ENCODE measurements around the gene MDH1B. TPM values are rescaled to one million over a fixed set of nuclear protein-coding genes. Genes with fewer than 3 reads are reported as not detected.
"Not testable (repeated sequence)": the region's sequence is repeated elsewhere in the genome, so short reads cannot be mapped to it uniquely, and the experiment has no call there.

The MDH1B gene
- total and polyA plus RNA-seq, 11 donors: 0.30 to 2.0 (median 1.00) TPM

GRCh38 chr2:206718296-206718695, 46.8 kb downstream of the MDH1B start, which contains the start of gene DYTN:
Gene DYTN, minus strand, starts transcription at chr2:206718396. Its CDS starts 117 bp downstream, at chr2:206718279.
- H3K27ac ChIP-seq: no peak within 1 kb of the TSS
- no peak for ATAC-seq
- no peaks in the 10 kb centered on the region for H3K36me3 ChIP-seq
- no peak for TF ChIP-seq POLR2A (IDR thresholded peaks at IDR 0.05)
- no peak for TF ChIP-seq CTCF (IDR thresholded peaks at IDR 0.05)
- no peaks in the 10 kb centered on the region for H3K27me3 ChIP-seq
- no peak for DNase-seq
- no peak within 1 kb of the TSS for H3K4me3 ChIP-seq
- no peaks in the 10 kb centered on the region for H3K4me1 ChIP-seq
- intact Hi-C loops (cut with DNase I): no loop called here
- WGBS, 4 donors: 70 to 79% (median 77%) methylated on average over 1 of the region's 1 CpG
- peaks cover 0 to 8% (median 0%) of the 10 kb centered on the region in 12 donors for H3K9me3 ChIP-seq

DNA sequence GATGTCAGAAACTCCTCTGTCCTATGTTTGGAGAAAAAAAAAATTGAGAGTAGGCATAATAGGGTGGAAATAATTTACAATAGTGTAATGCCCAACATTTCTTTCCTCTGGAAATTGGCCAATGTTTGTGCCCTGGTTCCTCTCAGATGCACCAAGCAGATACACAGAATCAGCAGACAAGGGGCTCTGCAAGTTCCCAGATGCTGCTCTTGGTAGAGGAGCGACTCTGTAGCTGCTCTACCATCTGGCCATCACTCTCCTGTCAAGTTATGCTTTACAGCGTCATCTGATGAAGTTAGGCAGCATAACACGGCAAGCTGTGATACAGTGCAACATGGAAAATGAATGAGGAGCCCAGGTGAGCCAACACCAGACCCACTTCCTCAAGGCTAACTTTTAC, 48.5 kb downstream of the MDH1B start:
- 66 to 81% (median 74%) methylated on average over 3 of the region's 3 CpGs for WGBS, 4 donors
- DNase-seq (no peak), ATAC-seq (no peak)
- intact Hi-C loops (cut with DNase I): no loop called here
- no peak for TF ChIP-seq CTCF (IDR thresholded peaks at IDR 0.05)
- no peak for TF ChIP-seq POLR2A (IDR thresholded peaks at IDR 0.05)
- no peak overlapping the region for H3K4me3 ChIP-seq
- H3K27me3 ChIP-seq: no peaks in the 10 kb centered on the region
- no peaks in the 10 kb centered on the region for H3K36me3 ChIP-seq
- peaks cover 0 to 8% (median 0%) of the 10 kb centered on the region in 12 donors for H3K9me3 ChIP-seq
- H3K27ac ChIP-seq: no peak overlapping the region
- no peaks in the 10 kb centered on the region for H3K4me1 ChIP-seq

DNA sequence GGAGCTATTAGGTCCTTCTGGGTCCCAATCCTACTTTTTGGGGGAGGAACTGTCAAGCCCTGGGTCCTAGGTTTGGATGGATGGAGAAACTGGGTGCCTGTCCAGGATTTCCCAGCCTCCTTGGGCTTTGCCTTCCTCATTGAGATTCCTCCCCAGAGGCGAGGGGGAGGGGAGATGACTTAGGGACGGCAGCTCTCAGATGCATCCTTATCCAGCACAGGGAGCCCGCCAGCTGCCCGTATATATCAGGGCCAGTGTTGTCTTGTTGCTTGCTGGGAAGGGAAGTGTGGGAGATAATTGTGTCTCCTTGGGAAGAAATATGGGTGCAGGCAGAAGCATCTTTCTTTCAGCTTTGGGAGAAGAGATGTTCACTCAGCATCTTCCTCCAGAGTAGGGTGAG, 49.9 kb downstream of the MDH1B start:
- H3K27ac ChIP-seq; H3K36me3 ChIP-seq; H3K4me1 ChIP-seq; H3K9me3 ChIP-seq; intact Hi-C loops (cut with DNase I); ATAC-seq; DNase-seq; H3K4me3 ChIP-seq; H3K27me3 ChIP-seq: not testable (repeated sequence)
- 30 to 48% (median 39%) methylated on average over 2 to 4 of the region's 4 CpGs for WGBS, 4 donors

- no peak for ATAC-seq
- H3K9me3 ChIP-seq: no peaks in the 10 kb centered on the region
- TF ChIP-seq CTCF (IDR thresholded peaks at IDR 0.05) (no peak), POLR2A (IDR thresholded peaks at IDR 0.05) (no peak)
- no peaks in the 10 kb centered on the region for H3K27me3 ChIP-seq
- no peak for DNase-seq
- no peaks in the 10 kb centered on the region for H3K4me1 ChIP-seq
- H3K27ac ChIP-seq: peak overlapping the region in 1 of 12 donors; percentile 23
- intact Hi-C loops (cut with DNase I): no loop called here
- no peak overlapping the region for H3K4me3 ChIP-seq
- 67 to 77% (median 76%) methylated on average over 4 of the region's 4 CpGs for WGBS, 4 donors
- H3K36me3 ChIP-seq: no peaks in the 10 kb centered on the region
Observed at GRCh38 chr2:206713746-206714145, 51.4 kb downstream of the MDH1B start.

GRCh38 chr2:206708286-206708685, 56.8 kb downstream of the MDH1B start:
- no peaks in the 10 kb centered on the region for H3K9me3 ChIP-seq
- H3K27me3 ChIP-seq: peaks cover 0 to 10% (median 0%) of the 10 kb centered on the region in 9 donors
- no peaks in the 10 kb centered on the region for H3K36me3 ChIP-seq
- WGBS, 4 donors: 70 to 76% (median 72%) methylated on average over 5 of the region's 5 CpGs
- H3K4me3 ChIP-seq: no peak overlapping the region
- ATAC-seq (no peak), DNase-seq (no peak)
- H3K4me1 ChIP-seq: no peaks in the 10 kb centered on the region
- intact Hi-C loops (cut with DNase I): no loop called here
- TF ChIP-seq POLR2A (IDR thresholded peaks at IDR 0.05) (no peak), CTCF (IDR thresholded peaks at IDR 0.05) (no peak)
- no peak overlapping the region for H3K27ac ChIP-seq

Data from heart left ventricle (tissue), 16 donors.